ENCODE results near the gene KCNQ4.

Gene KCNQ4

GRCh38 chr1:40822890-40823289, 39.3 kb downstream of the KCNQ4 start:
- no peak for DNase-seq

DNA sequence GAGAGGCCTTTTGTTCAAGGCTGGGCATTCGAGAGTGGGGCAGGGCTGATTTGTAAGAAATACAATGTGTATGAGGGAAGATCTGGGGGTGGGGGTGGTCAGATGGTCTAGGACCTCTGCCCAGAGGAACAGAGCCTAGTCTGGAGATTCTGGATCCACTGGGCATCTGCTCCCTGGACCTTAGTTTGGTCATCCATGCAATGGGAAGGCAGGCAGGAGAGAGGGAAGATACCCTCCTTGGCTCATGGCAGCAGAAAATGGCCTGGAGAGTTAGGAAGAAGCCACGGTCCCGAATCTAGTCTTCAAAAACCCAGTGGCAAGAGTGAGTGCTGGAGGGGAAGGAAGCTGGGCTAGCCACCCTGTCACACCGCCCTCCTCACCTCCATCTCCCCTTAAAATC, 39.8 kb downstream of the KCNQ4 start:
- DNase-seq: no peak

- DNase-seq: no peak
Measured at GRCh38 chr1:40823983-40824382, 40.4 kb downstream of the KCNQ4 start.

GRCh38 chr1:40824591-40825434, 41.2 kb downstream of the KCNQ4 start:
- DNase-seq: no peak

DNA sequence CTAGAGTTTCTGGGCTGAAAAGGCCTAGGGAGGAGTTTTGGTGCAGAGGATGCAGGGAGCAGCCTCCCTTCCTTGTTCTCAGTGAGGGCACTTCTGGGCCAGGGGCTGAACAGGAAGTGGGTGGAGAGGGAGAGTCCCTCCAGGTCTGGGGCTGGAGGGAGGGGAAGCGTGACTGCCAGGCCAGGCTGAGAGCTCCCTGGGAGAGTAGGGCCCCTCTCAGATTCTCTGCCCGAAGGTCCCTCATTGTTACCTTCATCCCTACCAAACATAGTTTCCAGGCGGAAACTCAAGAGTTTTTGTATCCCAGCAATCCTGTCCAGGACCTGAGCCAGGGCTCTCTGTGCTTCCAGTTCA, 41.8 kb downstream of the KCNQ4 start:
- no peak for DNase-seq

- no peak for DNase-seq
Measured at GRCh38 chr1:40825996-40826395, 42.4 kb downstream of the KCNQ4 start.

DNA sequence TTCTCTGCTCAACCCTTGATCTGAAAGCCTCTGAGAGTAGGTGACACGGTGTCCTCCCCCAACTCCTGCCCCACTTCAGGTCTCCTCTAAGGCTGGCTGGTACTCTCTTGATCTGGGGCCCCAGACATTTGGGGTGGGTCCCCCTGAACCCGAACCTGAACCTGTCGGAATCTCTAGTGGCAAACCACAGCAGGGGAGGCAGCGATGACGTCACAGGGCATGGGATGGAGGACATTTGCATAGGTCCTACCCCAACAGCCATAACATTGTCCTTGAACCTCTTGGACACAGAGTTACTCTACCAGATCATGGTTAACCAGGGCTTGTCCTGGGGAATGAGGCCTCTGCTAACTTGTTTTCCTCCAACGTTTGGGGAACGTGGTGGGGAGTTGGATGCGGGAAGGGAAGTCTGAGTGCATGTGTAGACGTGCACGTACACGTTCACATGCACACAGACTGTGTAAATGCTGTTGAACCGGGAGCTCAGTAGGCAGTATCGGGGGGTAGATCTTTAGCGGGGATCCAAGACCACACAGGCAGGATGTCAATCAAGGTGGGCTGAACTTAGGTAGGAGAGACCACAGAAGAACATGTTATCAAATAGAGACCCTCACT, 46.2 kb downstream of the KCNQ4 start:
- DNase-seq: no peak

- no peak for DNase-seq
Measured at GRCh38 chr1:40830419-40830943, 46.9 kb downstream of the KCNQ4 start.

DNA sequence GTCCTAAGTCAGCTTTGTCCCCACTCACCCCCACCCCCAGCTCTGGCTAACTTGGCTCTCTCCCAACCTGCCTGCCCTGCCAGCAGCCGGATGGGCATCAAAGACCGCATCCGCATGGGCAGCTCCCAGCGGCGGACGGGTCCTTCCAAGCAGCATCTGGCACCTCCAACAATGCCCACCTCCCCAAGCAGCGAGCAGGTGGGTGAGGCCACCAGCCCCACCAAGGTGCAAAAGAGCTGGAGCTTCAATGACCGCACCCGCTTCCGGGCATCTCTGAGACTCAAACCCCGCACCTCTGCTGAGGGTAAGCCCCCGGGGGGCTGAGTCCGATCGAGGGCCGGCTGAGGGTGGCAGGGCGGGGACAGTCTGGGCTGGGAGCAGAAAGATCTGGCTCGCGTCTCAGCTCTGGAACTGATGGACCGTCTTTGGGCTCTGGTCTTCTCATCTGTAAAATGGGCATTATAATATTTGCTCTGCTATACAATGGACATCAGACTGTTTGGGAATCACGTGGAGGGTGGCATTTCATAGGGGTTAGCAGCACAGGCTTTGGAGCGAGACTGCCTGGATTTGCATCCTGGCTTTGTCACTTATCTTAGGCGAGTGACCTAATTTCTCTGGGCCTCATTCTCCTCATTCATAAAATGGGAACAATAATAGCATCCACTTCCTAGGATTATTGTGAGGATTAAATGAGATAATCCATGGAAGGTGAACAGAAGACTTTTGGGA, 47.6 kb downstream of the KCNQ4 start:
- no peak for DNase-seq

GRCh38 chr1:40833979-40834378, 50.4 kb downstream of the KCNQ4 start:
- DNase-seq: no peak

- no peak for DNase-seq
Measured at GRCh38 chr1:40834968-40835545, 51.5 kb downstream of the KCNQ4 start.

- no peak for DNase-seq
Measured at GRCh38 chr1:40836283-40836682, 52.7 kb downstream of the KCNQ4 start.

DNA sequence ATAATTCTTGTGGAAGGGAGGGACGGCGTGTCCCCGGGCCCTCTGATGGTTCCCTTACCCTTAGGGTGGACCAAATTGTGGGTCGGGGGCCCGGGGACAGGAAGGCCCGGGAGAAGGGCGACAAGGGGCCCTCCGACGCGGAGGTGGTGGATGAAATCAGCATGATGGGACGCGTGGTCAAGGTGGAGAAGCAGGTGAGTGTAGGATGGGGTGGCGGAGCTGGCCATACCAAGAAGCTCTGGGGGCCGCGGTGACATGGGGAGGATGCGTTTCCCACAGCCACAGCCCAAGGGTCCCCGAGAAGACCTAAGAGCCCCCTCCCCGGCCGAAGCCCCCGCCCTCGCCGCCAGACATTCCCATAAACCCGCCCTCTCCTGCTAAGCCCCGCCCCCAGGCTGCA, 54.0 kb downstream of the KCNQ4 start:
- DNase-seq: no peak

DNA sequence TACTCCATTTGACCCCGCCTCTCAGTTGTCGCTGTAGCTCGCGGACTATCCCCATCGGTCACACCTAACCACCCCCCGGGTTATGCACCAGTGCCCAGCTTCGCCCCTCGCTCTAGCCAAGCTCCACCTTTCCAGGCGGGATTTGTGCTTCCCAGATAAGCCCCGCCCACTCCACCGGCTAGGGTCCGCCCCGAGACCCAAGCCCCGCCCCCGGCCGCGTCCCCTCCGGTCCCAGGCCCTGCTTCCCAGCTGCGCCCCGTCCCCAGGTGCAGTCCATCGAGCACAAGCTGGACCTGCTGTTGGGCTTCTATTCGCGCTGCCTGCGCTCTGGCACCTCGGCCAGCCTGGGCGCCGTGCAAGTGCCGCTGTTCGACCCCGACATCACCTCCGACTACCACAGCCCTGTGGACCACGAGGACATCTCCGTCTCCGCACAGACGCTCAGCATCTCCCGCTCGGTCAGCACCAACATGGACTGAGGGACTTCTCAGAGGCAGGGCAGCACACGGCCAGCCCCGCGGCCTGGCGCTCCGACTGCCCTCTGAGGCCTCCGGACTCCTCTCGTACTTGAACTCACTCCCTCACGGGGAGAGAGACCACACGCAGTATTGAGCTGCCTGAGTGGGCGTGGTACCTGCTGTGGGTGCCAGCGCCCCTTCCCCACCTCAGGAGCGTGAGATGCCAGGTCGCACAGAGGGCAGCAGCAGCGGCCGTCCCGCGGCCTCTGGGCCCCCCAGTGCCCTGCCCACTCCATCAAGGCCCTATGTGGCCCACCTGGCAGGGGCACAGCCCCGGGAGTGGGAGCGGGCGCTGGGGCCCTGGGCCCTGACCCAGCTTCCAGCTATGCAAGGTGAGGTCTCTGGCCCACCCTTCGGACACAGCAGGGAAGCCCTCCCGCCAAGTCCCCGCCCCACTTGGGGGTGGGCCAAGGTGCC, 54.7 kb downstream of the KCNQ4 start:
- DNase-seq: no peak

GRCh38 chr1:40838980-40839942, 55.7 kb downstream of the KCNQ4 start:
- no peak for DNase-seq

DNA sequence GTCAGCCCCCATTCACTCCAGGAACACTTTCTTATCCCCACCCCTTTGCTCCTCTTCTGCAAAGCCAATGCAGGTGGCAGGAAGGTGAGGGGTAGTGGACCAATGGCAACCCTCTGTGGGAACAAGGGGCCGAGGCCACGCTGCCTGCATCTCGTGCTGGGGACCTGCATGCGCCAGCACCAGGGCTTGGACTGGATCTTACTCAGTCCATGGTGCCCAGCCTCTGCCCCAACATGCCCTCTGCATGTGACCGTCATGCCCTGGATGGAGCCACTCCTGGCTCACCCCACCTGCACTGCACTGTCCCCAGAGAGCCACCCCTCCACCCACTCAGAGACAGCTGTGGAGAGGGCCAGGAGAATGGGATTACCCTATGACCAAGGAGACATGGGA, 56.4 kb downstream of the KCNQ4 start:
- DNase-seq: no peak

DNA sequence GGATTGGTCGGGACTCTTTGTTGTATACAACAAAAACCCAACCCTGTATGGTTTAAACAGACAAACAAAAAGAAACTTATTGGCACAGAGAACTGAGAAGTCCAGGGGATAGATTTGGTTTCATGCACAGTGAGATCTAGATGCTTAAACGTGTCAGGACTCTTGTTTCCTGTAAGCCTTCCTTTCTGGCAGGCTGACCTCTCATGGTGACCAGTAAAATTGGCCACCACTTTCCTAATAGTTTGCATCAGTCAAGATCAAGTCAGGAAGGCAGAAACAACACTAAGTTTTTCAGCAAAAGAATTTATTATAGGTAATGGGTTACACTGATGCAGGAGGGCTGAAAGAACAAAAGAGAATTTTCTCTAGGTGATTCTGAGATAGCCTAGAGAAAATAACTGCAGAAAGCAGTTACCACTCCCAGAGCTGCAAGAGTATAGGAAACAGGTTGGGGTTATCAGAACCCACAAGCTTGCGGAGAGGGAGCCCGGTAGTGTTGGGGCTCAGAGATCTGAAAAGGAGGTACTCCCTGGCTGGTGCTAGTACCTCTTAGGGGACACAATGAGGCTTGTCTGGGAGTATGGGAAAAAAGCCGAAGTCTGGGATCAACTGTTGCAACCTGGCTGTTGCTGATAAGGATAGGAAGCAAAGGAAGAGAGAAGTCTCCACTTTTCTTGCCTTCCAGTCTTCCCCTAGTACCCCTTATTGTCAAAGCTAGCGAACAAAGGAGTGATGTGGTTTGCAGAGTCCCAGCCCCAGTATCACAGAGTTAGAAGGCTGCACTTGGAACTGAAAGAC, 57.1 kb downstream of the KCNQ4 start:
- DNase-seq: no peak

DNA sequence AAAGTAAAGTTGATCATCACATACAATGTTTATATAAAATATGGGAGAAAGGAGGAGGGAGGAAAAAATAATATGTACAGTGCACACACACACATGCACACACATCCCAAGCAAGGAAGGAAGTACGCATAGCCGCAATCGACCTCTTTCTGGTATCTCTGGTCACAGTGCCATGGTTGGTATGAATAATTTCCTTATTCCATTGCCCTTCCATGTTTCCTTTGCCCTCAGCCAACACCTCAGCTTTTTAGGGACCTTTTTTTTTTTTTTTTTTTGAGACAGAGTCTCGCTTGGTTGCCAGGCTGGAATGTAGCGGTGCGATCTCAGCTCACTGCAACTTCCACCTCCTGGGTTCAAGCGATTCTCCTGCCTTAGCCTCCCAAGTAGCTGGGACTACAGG, 58.0 kb downstream of the KCNQ4 start:
- DNase-seq: no peak

DNA sequence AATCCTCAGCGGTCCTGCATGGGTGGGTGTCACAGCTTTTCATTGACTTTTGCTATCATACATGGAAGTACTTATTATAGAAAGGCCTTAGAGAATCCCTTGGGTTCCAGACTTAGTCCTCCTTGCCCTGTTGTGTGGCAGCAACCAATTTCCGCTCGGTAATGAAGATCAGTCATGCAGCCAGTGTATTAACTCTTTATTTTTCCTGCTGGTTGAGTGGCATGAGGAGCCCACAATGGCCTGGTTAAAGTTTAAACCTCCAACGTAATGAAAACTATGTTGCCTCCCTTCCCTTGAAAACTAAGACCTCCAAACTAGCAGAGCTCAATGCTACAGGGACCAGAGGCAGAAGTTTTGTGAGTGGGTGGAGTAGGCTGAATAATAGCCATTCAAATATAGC, 58.6 kb downstream of the KCNQ4 start:
- no peak for DNase-seq

DNA sequence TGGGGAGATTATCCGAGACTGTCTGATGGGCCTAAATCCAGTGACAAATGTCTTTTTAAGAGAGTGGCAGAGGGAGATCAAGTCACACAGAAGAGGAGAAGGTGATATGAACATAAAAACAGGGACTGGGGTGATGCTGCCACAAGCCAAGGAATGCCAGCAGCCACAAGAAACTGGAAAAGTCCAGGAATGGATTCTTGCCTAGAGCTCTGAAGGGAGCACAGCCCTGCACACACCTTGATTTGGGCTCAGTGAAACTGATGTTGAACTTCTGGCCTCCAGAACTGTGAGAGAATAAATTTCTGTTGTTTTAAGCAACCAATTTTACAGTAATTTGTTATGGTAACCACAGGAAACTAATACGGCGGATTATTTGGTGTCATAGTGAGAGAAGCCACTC, 59.1 kb downstream of the KCNQ4 start:
- no peak for DNase-seq

Measured in activated T-cell treated with anti-CD3 and anti-CD28 coated beads, Interleukin-2, amount 50 U/mL, for 1 hour (primary cell).